Smooth muscle cell (in vitro differentiated cells): ENCODE results near the gene CHST1. TPM values are rescaled to one million over a fixed set of nuclear protein-coding genes. Genes with fewer than 3 reads are reported as not detected.

ENCODE experiments used
- DNase-seq: peaks from one replicate; lab custom pipeline; 2025; ENCODE audit not compliant: unreplicated experiment; lab: John Stamatoyannopoulos, UW
- H2AFZ ChIP-seq: fragments of 200-600 bp; sonication (generic); 2 replicates; pipeline ENCODE4 v1.6.0; 2016; ENCODE audit warnings: antibody characterized with exemption, low read depth, mild to moderate bottlenecking
- H3F3A ChIP-seq: fragments of 200-600 bp; sonication (generic); 2 replicates; pipeline ENCODE4 v1.6.0; 2017; ENCODE audit warnings: antibody characterized with exemption, low read depth
- H3K27ac ChIP-seq: fragments of 200-600 bp; sonication (generic); 2 replicates; pipeline ENCODE4 v1.5.1; 2016; ENCODE audit warnings: low read depth, mild to moderate bottlenecking
- H3K27me3 ChIP-seq: fragments of 200-600 bp; sonication (generic); 2 replicates; pipeline ENCODE4 v1.6.1; 2016; ENCODE audit warnings: low read depth, mild to moderate bottlenecking
- H3K36me3 ChIP-seq: fragments of 200-600 bp; sonication (generic); 2 replicates; pipeline ENCODE4 v1.5.1; 2016; ENCODE audit warnings: low read depth
- H3K4me1 ChIP-seq: fragments of 200-600 bp; sonication (generic); 2 replicates; pipeline ENCODE4 v1.5.1; 2016; ENCODE audit warnings: low read depth
- H3K4me2 ChIP-seq: fragments of 200-600 bp; sonication (generic); 2 replicates; pipeline ENCODE4 v1.6.0; 2016; ENCODE audit warnings: mild to moderate bottlenecking
- H3K4me3 ChIP-seq: fragments of 200-600 bp; sonication (generic); 2 replicates; pipeline ENCODE4 v1.5.1; 2016; ENCODE audit warnings: mild to moderate bottlenecking
- H3K79me2 ChIP-seq: fragments of 200-600 bp; sonication (generic); 2 replicates; pipeline ENCODE4 v1.6.0; 2016; ENCODE audit warnings: low read depth, mild to moderate bottlenecking
- H3K9ac ChIP-seq: fragments of 200-600 bp; sonication (generic); 2 replicates; pipeline ENCODE4 v1.6.0; 2016; ENCODE audit warnings: low read depth
- H3K9me3 ChIP-seq: fragments of 200-600 bp; sonication (generic); replicated peaks from 2 replicates; pipeline ENCODE4 v1.5.1; 2016; ENCODE audit warnings: low read depth
- H4K20me1 ChIP-seq: fragments of 200-600 bp; sonication (generic); 2 replicates; pipeline ENCODE4 v1.6.0; 2016; ENCODE audit warnings: low read depth
- WGBS: methylation state at CpG from one replicate; pipeline ENCODE4 v1.1.7; 2016; ENCODE audit warnings: low lambda C conversion rate; 5-methylcytosine and 5-hydroxymethylcytosine counted together
- polyA plus RNA-seq: library from polyadenylated mRNA; unstranded; fragments of >200 nt; fragmentation: Nextera tagmentation; extraction: Ambion mirVana; gene quantifications from 2 replicates; pipeline ENCODE4 v1.2.1, GENCODE V29; 2016
- total RNA-seq: library from RNA; depleted of rRNA; stranded (reverse); fragments of >200 nt; gene quantifications from 2 replicates; pipeline ENCODE4 v1.2.3, GENCODE V29; 2014
- TF ChIP-seq, protein P1 (sequence below): fragments of 200-600 bp; sonication (generic); IDR thresholded peaks from 2 replicates; pipeline ENCODE4 v1.5.1; 2017; ENCODE audit warnings: borderline replicate concordance, mild to moderate bottlenecking, antibody characterized with exemption; ENCODE audit not compliant: insufficient read depth, poor library complexity, severe bottlenecking

The CHST1 gene
- total and polyA plus RNA-seq, 2 experiments from 2014 or later = 3.8 to 15.9 TPM

DNA sequence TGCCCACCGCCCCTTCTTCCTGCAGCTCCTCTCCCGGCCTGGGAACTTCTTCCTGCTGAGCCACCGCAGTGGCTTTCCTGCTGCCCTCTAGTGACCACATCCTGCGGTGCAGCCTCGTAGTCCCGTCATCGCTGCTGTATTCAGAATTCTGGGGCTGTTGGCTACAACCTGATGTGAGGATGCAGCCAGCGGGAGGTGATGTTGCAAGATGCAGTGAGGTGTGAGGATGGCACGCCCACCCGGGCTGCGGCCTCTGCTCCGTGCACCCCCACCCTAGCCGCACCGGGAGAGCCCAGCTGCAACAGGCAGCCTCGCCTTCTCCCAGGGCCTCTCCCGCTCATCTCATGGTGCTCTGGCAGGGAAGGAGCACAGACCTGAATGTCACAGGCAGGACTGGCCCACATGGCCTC, 10.1 kb downstream of the CHST1 start:
- H3K27ac ChIP-seq = peak overlapping the region; percentile 25
- H4K20me1 ChIP-seq = no peaks in the 10 kb centered on the region
- no peaks in the 10 kb centered on the region for H3F3A ChIP-seq
- H2AFZ ChIP-seq = no peak overlapping the region
- no peaks in the 10 kb centered on the region for H3K79me2 ChIP-seq
- H3K9me3 ChIP-seq = no peaks in the 10 kb centered on the region
- peak overlapping the region; percentile 55 for H3K4me2 ChIP-seq
- no peaks in the 10 kb centered on the region for H3K27me3 ChIP-seq
- no peak overlapping the region for H3K9ac ChIP-seq
- peaks cover 17% of the 10 kb centered on the region for H3K4me1 ChIP-seq
- DNase-seq = peak; percentile 47
- 16% methylated on average over 16 of the region's 16 CpGs for WGBS
- TF ChIP-seq, protein P1, sequence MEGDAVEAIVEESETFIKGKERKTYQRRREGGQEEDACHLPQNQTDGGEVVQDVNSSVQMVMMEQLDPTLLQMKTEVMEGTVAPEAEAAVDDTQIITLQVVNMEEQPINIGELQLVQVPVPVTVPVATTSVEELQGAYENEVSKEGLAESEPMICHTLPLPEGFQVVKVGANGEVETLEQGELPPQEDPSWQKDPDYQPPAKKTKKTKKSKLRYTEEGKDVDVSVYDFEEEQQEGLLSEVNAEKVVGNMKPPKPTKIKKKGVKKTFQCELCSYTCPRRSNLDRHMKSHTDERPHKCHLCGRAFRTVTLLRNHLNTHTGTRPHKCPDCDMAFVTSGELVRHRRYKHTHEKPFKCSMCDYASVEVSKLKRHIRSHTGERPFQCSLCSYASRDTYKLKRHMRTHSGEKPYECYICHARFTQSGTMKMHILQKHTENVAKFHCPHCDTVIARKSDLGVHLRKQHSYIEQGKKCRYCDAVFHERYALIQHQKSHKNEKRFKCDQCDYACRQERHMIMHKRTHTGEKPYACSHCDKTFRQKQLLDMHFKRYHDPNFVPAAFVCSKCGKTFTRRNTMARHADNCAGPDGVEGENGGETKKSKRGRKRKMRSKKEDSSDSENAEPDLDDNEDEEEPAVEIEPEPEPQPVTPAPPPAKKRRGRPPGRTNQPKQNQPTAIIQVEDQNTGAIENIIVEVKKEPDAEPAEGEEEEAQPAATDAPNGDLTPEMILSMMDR = peak; percentile 85
- no peaks in the 10 kb centered on the region for H3K36me3 ChIP-seq
- no peak overlapping the region for H3K4me3 ChIP-seq

DNA sequence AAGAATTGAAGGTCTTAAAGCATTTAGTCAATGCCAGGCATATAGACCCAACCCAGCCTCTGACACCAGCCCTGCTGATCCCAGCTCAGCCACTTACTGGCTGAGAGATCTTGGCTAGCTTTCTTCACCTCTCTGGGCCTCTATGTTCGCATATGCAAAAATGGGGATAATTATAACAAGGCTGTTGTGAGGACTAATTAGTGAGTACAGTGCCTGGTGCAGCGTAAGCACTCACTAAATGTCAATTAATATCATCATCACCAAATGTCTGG, 10.5 kb downstream of the CHST1 start:
- no peak overlapping the region for H3K27ac ChIP-seq
- no peaks in the 10 kb centered on the region for H3F3A ChIP-seq
- TF ChIP-seq, protein P1 = no peak
- no peaks in the 10 kb centered on the region for H3K9me3 ChIP-seq
- H3K9ac ChIP-seq = no peak overlapping the region
- H3K27me3 ChIP-seq = no peaks in the 10 kb centered on the region
- H2AFZ ChIP-seq = no peak overlapping the region
- 66% methylated on average over 2 of the region's 2 CpGs for WGBS
- H3K36me3 ChIP-seq = no peaks in the 10 kb centered on the region
- peaks cover 15% of the 10 kb centered on the region for H3K4me1 ChIP-seq
- no peak overlapping the region for H3K4me3 ChIP-seq
- no peak for DNase-seq
- no peaks in the 10 kb centered on the region for H4K20me1 ChIP-seq
- H3K79me2 ChIP-seq = no peaks in the 10 kb centered on the region
- H3K4me2 ChIP-seq = peak overlapping the region; percentile 55

DNA sequence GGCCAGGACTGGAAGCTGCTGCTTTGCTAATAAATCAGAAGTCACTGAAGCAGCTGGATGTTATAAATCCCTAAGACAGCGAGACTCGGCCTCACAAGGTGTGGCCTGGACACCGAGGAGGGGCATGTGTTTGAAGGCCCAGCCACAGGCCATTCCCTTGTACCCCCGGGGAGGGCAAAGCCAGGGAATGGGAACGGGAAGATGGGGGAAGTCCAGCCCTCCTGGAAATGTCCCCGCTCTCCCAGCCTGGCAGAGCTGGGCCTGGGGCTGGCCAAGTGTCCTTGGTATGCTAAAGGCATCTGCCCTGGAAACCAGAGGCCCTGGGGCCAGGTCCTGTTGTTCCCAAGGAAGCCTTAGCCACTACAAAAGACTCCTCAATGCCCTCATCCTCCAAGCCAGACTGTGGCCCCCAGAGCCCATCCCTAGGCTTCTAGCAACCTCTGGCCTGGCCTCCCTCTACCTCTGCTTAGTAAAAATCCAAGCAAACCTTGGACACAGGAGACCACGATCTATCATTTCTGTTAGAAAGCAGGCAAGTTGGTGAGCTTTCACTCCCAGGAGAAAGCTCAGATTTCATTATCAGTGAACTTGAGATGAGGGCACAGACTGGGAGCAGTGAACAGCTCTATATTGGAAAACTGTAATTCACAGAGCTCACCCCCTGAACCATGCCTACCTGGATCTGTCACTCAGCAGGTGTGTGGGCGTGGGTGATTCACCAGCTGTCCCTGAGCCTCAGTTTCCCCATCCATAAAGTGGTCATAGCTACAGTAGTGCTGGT, 11.0 kb downstream of the CHST1 start:
- no peak overlapping the region for H3K27ac ChIP-seq
- no peak for DNase-seq
- no peak overlapping the region for H3K4me2 ChIP-seq
- no peaks in the 10 kb centered on the region for H3F3A ChIP-seq
- H3K4me3 ChIP-seq = no peak overlapping the region
- H3K4me1 ChIP-seq = peaks cover 15% of the 10 kb centered on the region
- no peaks in the 10 kb centered on the region for H4K20me1 ChIP-seq
- TF ChIP-seq, protein P1 = no peak
- no peaks in the 10 kb centered on the region for H3K36me3 ChIP-seq
- no peaks in the 10 kb centered on the region for H3K27me3 ChIP-seq
- H3K9me3 ChIP-seq = no peaks in the 10 kb centered on the region
- H3K79me2 ChIP-seq = no peaks in the 10 kb centered on the region
- H2AFZ ChIP-seq = no peak overlapping the region
- WGBS = 70% methylated on average over 8 of the region's 8 CpGs
- no peak overlapping the region for H3K9ac ChIP-seq

DNA sequence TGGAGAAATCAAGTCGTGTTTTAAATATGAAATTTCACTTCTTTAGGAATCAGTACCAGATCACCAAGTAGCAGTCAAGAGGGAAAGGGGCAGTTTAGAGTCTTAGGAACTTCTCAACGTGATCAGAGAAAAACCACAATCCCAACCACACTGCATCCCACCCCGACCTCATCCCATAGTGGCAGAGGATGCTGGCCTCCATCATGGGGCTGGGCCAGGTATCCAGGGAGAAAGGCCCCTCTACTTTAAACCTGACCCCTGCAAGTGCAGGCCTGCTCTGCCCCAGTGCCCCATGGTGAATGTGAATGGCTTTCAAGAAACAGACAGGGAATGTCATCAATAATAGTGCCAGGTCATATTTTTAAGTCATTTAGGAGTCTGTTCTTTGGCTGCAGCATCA, 12.1 kb downstream of the CHST1 start:
- no peak overlapping the region for H2AFZ ChIP-seq
- H3K4me1 ChIP-seq = peaks cover 7% of the 10 kb centered on the region
- no peak overlapping the region for H3K9ac ChIP-seq
- H3K27me3 ChIP-seq = no peaks in the 10 kb centered on the region
- TF ChIP-seq, protein P1 = no peak
- H4K20me1 ChIP-seq = no peaks in the 10 kb centered on the region
- H3K27ac ChIP-seq = no peak overlapping the region
- H3K79me2 ChIP-seq = no peaks in the 10 kb centered on the region
- no peaks in the 10 kb centered on the region for H3F3A ChIP-seq
- no peak overlapping the region for H3K4me3 ChIP-seq
- no peak overlapping the region for H3K4me2 ChIP-seq
- DNase-seq = no peak
- no peaks in the 10 kb centered on the region for H3K9me3 ChIP-seq
- WGBS = 81% methylated on average over 3 of the region's 3 CpGs
- H3K36me3 ChIP-seq = no peaks in the 10 kb centered on the region
